PC-9 (cell line): ENCODE results near the gene RNASE9.
"Not testable (repeated sequence)": the region's sequence is repeated elsewhere in the genome, so short reads cannot be mapped to it uniquely, and the experiment has no call there.

Experiments used
- CTCF ChIP-seq: fragments of 200-600 bp; sonication (generic); conservative IDR thresholded peaks from 2 replicates; pipeline ENCODE4 v1.6.1; 2017; ENCODE audit warnings: mixed run types, antibody characterized with exemption, mild to moderate bottlenecking, moderate library complexity
- EZH2 ChIP-seq: fragments of 200-600 bp; sonication (generic); IDR thresholded peaks from 2 replicates; pipeline ENCODE4 v1.8.0; 2017; ENCODE audit warnings: antibody characterized with exemption, low read depth

- TF ChIP-seq CTCF, EZH2: not testable (repeated sequence)
Measured at GRCh38 chr14:20506276-20506675, 54.6 kb downstream of the RNASE9 start.
